SU-DHL-6 (cell line): ENCODE measurements around the gene FSHB.

ENCODE experiments used
- H2AFZ ChIP-seq: fragments of 200-600 bp; sonication (generic); 2 replicates; pipeline ENCODE4 v1.6.1; 2014; ENCODE audit warnings: low read depth, mild to moderate bottlenecking, moderate library complexity, mixed read lengths, antibody characterized with exemption, low read length; ENCODE audit not compliant: severe bottlenecking
- H3F3A ChIP-seq: fragments of 200-600 bp; shearing (Covaris generic); 2 replicates; pipeline ENCODE4 v1.6.0; 2016; ENCODE audit warnings: antibody characterized with exemption, mild to moderate bottlenecking; ENCODE audit not compliant: insufficient read depth
- H3K27ac ChIP-seq: fragments of 200-600 bp; sonication (generic); 2 replicates; pipeline ENCODE4 v1.5.1; 2016; ENCODE audit warnings: low read depth, mild to moderate bottlenecking, low read length, moderate library complexity, mixed read lengths
- H3K27me3 ChIP-seq: fragments of 200-600 bp; sonication (generic), shearing (Covaris generic); 2 replicates; pipeline ENCODE4 v1.6.0; 2014; ENCODE audit warnings: mild to moderate bottlenecking, low read length
- H3K36me3 ChIP-seq: fragments of 200-600 bp; sonication (generic); 2 replicates; pipeline ENCODE4 v1.6.1; 2014; ENCODE audit warnings: mild to moderate bottlenecking, low read length, mixed read lengths
- H3K4me2 ChIP-seq: fragments of 300-600, 200-600 bp; shearing (Covaris generic), sonication (generic); 2 replicates; pipeline ENCODE4 v1.6.0; 2014; ENCODE audit warnings: low read length, low read depth, mild to moderate bottlenecking; ENCODE audit not compliant: poor library complexity, severe bottlenecking
- H3K4me3 ChIP-seq: fragments of 200-600 bp; sonication (generic); 2 replicates; pipeline ENCODE4 v1.5.1; 2014; ENCODE audit warnings: antibody characterized with exemption, low read length, mild to moderate bottlenecking, mixed read lengths; ENCODE audit not compliant: insufficient read depth, poor library complexity, severe bottlenecking
- H3K79me2 ChIP-seq: fragments of 200-600 bp; sonication (generic); 2 replicates; pipeline ENCODE4 v1.6.1; 2014; ENCODE audit warnings: mild to moderate bottlenecking, low read length, moderate library complexity; ENCODE audit not compliant: insufficient read depth
- H3K9ac ChIP-seq: fragments of 200-600 bp; sonication (generic); 2 replicates; pipeline ENCODE4 v1.7.0; 2014; ENCODE audit warnings: mild to moderate bottlenecking, low read length
- H3K9me2 ChIP-seq: fragments of 200-600 bp; sonication (generic); replicated peaks from 2 replicates; pipeline ENCODE4 v1.6.1; 2014; ENCODE audit warnings: low read length; ENCODE audit not compliant: insufficient read depth
- H3K9me3 ChIP-seq: fragments of 200-600 bp; sonication (generic); 2 replicates; pipeline ENCODE4 v1.6.1; 2014; ENCODE audit warnings: low read length, mixed read lengths; ENCODE audit not compliant: insufficient read depth
- H4K20me1 ChIP-seq: fragments of 200-600 bp; sonication (generic); 2 replicates; pipeline ENCODE4 v1.6.1; 2014; ENCODE audit warnings: low read depth, mild to moderate bottlenecking, antibody characterized with exemption, low read length, moderate library complexity, mixed read lengths
- CTCF ChIP-seq: fragments of 200-600 bp; sonication (generic); IDR thresholded peaks from one replicate; pipeline ENCODE4 v1.5.1; 2017; ENCODE audit warnings: antibody characterized with exemption, mild to moderate bottlenecking, low read length, moderate library complexity; ENCODE audit not compliant: insufficient read depth, poor library complexity, severe bottlenecking
- EZH2phosphoT487 ChIP-seq: fragments of 200-600 bp; sonication (generic), shearing (Covaris generic); conservative IDR thresholded peaks from 2 replicates; pipeline ENCODE4 v1.6.1; 2018; ENCODE audit warnings: mild to moderate bottlenecking, antibody characterized with exemption, low read length, moderate library complexity, mixed read lengths

FSHB gene

GRCh38 chr11:30239025-30239424, 8.2 kb downstream of the FSHB start:
- Histone ChIP-seq H3K9ac (no peak overlapping the region), H3K27ac (no peak overlapping the region), H2AFZ (no peak overlapping the region), H3K36me3 (no peaks in the 10 kb centered on the region), H3K4me3 (no peak overlapping the region), H3K9me3 (no peaks in the 10 kb centered on the region), H3F3A (no peaks in the 10 kb centered on the region), H3K9me2 (no peaks in the 10 kb centered on the region), H3K4me2 (no peak overlapping the region), H4K20me1 (no peaks in the 10 kb centered on the region), H3K27me3 (no peaks in the 10 kb centered on the region), H3K79me2 (no peaks in the 10 kb centered on the region)
- TF ChIP-seq EZH2phosphoT487 = no peak
- TF ChIP-seq CTCF = no peak

- no peaks in the 10 kb centered on the region for H3K79me2 ChIP-seq
- TF ChIP-seq EZH2phosphoT487 = no peak
- no peak for TF ChIP-seq CTCF
- no peak overlapping the region for H2AFZ ChIP-seq
- no peaks in the 10 kb centered on the region for H3K36me3 ChIP-seq
- H3K9me3 ChIP-seq = no peaks in the 10 kb centered on the region
- no peaks in the 10 kb centered on the region for H3K9me2 ChIP-seq
- H4K20me1 ChIP-seq = no peaks in the 10 kb centered on the region
- no peak overlapping the region for H3K27ac ChIP-seq
- H3K4me3 ChIP-seq = no peak overlapping the region
- no peak overlapping the region for H3K9ac ChIP-seq
- H3F3A ChIP-seq = no peaks in the 10 kb centered on the region
- H3K27me3 ChIP-seq = no peaks in the 10 kb centered on the region
- no peak overlapping the region for H3K4me2 ChIP-seq
These were observed 13.5 kb downstream of the FSHB start for GRCh38 chr11:30244265-30244664.

GRCh38 chr11:30245621-30246020, 14.8 kb downstream of the FSHB start:
- Histone ChIP-seq H3K27ac (no peak overlapping the region), H3K79me2 (no peaks in the 10 kb centered on the region), H2AFZ (no peak overlapping the region), H3K9ac (no peak overlapping the region), H3K4me2 (no peak overlapping the region), H3K36me3 (no peaks in the 10 kb centered on the region), H3K27me3 (no peaks in the 10 kb centered on the region), H4K20me1 (no peaks in the 10 kb centered on the region), H3K9me3 (no peaks in the 10 kb centered on the region), H3F3A (no peaks in the 10 kb centered on the region), H3K9me2 (no peaks in the 10 kb centered on the region), H3K4me3 (no peak overlapping the region)
- TF ChIP-seq CTCF (no peak), EZH2phosphoT487 (no peak)
